Superior temporal gyrus (tissue), 1 donor: ENCODE results near the gene RNGTT.
A peak's percentile ranks its signal among the peaks of the same experiment; 100 is the strongest.
"Not testable (repeated sequence)": the region's sequence is repeated elsewhere in the genome, so short reads cannot be mapped to it uniquely, and the experiment has no call there.

Source experiments
- DNase-seq: peaks from one replicate; pipeline ENCODE4 v3.0.0-alpha.2; 2016; ENCODE audit errors: extremely low spot score

The RNGTT gene

DNA sequence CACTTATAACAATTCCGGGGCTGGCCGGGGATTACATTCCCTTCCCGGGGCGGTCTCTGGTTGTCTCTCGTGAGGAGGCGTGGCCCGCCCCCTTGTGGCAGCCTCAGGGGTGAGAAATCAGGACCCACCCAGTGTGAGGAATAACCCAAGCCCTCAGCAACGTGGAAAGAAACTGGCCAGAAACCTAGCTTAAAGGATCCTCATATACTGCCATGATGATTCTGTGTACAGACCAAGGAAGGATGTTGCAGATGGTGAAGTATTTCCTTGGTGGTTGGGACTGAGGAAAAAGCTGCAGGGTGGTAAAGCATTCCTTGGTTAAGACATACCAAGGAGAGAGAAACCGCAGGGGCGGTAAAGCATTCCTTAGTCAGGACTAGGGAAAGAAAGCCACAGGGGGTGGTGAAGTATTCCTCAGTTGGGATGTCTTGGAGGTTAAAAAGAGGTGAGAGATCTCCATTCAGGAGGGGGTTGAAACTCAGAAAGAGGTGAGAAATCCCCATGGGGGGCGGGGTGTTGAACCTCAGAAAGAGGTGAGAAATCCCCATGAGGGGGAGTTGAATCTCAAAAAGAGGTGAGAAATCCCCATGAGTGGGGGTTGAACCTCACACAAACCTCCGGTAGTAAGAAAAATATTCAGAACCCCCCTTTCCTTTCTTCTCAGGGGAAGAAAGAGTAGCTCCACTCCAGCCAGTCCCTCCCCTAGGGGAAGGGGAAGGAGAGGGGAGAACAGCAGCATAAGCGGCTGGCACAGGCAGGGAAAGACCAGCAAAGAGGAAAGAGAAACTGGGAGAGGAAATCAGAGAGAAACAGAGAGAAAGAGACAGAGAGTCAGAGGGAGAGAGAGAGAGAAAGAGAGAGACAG lies 238.1 kb downstream of the RNGTT start:
- no peak for DNase-seq

GRCh38 chr6:88722686-88723085 lies 240.7 kb downstream of the RNGTT start:
- no peak for DNase-seq

GRCh38 chr6:88716399-88716798 lies 247.0 kb downstream of the RNGTT start:
- not testable (repeated sequence) for DNase-seq

- peak; percentile 28 for DNase-seq
Observed at GRCh38 chr6:88712243-88712936, 251.0 kb downstream of the RNGTT start.

GRCh38 chr6:88709819-88710246 lies 253.6 kb downstream of the RNGTT start:
- DNase-seq, result no peak

- no peak for DNase-seq
Observed at GRCh38 chr6:88708197-88708744, 255.1 kb downstream of the RNGTT start.

GRCh38 chr6:88705601-88706000 lies 257.8 kb downstream of the RNGTT start:
- DNase-seq, result no peak

DNA sequence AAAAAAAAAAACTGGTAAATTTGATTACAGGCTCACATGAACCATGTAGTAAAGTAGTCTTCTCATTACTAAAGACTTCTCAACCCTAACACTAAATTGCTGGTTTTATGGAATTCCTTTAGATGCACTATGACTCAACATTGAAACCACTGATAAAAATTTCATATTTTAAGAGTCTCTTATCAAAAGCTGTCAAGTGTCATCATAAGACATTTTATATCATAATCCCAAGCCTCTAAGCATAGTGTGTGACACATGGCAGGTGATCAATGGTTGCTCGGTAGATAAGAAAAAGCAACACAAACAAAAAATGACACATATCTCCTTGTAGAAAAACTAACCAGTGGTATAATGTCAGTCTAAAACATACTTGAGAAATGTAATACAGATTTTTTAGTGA lies 258.4 kb downstream of the RNGTT start:
- DNase-seq, result no peak

DNA sequence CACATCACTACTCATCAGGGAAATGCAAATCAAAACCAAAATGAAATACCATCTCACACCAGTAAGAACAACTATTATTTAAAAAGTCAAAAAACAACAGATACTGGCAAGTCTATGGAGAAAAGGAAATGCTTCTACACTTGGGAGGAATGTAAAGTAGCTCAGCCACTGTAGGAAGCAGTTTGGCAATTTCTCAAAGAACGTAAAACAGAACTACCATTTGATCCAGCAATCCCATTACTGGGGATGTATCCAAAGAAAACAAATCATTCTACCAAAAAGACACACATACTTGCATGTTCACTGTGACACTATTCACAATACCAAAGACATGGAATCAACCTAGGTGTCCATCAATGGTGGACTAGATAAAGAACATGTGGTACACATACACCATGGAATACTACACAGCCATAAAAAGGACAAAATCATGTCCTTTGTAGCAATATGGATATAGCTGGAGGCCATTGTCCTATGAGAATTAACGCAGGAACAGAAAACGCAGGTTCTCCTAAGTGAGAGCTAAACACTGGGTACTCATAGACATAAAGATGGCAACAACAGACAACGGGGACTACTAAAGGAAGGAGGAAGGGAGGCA lies 260.4 kb downstream of the RNGTT start:
- no peak for DNase-seq

DNA sequence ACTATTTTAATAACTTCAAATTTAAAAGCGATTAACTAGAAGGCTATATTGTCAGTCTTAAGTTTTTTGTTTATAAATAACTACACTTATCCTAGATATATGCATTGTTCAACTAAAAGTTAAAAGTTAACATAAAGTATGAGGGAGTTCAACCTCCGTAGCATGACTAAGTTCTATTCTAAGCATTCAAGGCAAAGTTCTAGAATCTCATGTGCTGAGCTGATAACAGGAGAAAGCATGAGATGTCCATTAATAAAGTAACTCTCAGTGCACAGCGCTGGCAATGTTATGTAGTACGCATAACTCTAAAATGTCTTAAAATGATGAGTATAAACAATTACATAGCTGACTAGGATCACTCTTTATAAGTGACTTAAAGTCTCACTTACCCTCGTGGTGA lies 264.8 kb downstream of the RNGTT start:
- no peak for DNase-seq

DNA sequence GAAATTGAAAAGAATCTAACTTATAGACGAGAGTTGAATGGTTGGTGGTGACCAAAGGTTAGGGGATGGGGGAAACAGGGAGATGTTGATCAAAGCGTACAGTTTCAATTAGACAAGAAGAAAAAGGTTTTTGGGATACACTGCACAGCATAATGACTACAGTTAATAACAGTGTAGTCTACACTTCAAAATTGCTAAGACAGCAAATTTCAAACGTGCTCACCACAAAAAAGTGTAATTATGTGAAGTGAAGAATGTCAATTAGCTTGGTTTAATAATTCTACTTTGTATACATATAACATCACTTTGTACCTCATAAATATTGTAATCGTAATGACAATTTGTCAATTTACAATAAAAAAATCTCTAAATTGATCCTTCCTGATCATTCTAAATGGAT lies 267.5 kb downstream of the RNGTT start:
- no peak for DNase-seq

- no peak for DNase-seq
Observed at GRCh38 chr6:88683734-88684133, 279.7 kb downstream of the RNGTT start.

- no peak for DNase-seq
Observed at GRCh38 chr6:88680654-88681053, 282.8 kb downstream of the RNGTT start.

DNA sequence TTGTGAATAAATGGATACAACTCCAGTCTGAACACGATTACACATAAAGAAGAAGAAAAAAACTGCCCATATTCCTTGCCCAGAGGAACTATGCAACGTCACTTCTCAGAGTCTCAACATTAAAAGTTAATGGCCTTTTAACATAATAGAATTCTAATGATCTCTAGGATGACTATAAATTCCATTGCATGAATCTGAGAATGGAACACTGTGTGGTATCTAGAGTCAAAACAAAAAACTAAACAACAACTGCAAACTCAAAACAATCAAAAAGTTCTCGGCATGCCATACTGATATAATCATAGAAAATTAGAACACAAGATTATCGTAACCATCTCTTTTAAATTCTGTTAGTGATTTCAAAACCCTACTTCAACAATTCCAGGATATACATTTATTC lies 283.6 kb downstream of the RNGTT start:
- no peak for DNase-seq

DNA sequence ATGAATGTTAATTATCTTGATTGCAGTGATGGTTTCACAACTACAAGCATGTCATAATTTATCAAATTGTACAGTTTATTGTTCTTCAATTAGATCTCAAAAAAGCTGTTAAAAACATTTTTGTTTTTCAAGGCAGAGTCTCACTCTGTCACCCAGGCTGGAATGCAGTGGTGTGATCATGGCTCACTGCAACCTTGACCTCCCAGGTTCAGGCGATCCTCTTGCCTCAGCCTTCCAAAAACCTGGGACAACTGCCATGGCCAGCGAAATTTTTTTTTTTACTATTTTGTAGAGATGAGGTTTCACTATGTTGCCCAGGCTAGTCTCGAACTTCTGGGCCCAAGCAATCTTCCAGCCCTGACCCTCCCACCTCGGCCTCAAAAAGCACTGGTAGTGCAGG lies 286.1 kb downstream of the RNGTT start:
- no peak for DNase-seq

DNA sequence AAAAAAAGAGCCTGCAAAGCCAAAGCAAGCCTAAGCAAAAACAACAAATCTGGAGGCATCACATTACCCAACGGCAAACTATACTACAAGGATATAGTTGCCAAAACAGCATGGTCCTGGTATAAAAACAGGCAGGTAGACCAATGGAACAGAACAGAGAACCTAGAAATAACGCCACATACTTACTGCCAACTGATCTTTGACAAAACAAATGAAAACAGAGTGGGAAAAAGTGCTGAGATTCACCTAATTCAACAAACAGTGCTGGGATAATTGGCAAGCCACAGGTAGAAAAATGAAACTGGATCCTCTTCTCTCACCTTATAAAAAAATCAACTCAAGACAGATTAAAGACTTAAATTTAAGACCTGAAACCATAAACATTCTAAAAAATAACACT lies 291.8 kb downstream of the RNGTT start:
- DNase-seq, result no peak

GRCh38 chr6:88670369-88670768 lies 293.0 kb downstream of the RNGTT start:
- DNase-seq, result no peak

DNA sequence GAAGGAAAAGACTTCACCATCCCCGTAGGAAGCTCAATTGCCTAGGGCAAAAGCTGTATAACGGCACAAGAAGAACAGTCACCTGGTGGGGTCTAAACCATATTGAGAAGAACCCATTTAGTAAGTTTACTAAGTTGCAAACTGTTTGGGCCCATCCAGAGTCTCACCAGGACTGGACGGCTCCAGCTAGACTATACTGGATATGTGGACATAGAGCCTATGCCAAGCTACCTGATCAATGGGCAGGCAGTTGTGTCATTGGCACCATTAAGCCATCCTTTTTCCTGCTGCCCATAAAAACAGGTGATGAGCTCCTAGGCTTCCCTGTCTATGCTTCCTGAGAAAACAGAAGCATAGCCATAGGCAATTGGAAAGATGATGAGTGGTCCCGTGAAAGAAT lies 293.9 kb downstream of the RNGTT start:
- DNase-seq, result no peak

DNA sequence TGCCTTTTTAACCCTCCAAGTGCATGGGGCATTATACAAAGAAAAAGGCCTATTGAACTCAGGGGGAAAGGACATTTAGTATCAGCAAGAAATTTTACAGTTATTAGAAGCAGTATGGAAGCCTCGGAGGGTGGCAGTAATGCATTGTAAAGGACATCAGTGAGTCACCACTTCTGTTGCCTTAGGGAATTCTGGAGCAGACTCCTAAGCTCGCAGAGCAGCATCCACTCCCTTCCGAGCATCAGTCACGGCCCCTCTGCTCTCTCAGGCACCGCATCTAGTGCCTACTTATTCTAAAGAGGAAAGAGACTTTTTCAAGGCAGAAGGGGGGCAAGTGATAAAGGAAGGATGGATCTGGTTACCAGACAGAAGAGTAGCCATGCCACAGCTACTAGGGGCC lies 296.5 kb downstream of the RNGTT start:
- DNase-seq, result no peak

DNA sequence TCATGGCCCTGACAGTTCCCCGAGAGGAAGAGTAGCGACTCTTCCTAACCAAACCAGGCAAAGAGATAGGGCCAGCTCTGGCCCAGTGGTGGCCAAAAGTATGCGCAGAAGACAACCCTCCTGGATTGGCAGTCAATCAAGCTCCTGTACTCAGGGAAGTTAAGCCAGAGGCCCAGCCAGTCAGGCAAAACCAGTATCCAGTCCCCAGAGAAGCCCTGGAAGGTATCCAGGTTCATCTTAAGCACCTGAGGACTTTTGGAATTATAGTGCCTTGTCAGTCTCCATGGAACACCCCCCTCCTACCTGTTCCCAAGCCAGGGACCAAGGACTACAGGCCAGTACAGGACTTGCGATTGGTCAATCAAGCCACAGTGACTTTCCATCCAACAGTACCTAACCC lies 298.3 kb downstream of the RNGTT start:
- DNase-seq, result no peak

GRCh38 chr6:88663801-88664200 lies 299.6 kb downstream of the RNGTT start:
- DNase-seq, result no peak

- DNase-seq, result no peak
Observed at GRCh38 chr6:88662653-88663174, 300.7 kb downstream of the RNGTT start.
